ENCODE data around the gene TRIM49D2.
"Not testable (repeated sequence)": the region's sequence is repeated elsewhere in the genome, so short reads cannot be mapped to it uniquely, and the experiment has no call there.

The TRIM49D2 gene, protein sequence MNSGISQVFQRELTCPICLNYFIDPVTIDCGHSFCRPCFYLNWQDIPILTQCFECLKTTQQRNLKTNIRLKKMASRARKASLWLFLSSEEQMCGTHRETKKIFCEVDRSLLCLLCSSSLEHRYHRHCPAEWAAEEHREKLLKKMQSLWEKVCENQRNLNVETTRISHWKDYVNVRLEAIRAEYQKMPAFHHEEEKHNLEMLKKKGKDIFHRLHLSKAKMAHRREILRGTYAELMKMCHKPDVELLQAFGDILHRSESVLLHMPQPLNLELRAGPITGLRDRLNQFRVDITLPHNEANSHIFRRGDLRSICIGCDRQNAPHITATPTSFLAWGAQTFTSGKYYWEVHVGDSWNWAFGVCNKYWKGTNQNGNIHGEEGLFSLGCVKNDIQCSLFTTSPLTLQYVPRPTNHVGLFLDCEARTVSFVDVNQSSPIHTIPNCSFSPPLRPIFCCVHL

DNA sequence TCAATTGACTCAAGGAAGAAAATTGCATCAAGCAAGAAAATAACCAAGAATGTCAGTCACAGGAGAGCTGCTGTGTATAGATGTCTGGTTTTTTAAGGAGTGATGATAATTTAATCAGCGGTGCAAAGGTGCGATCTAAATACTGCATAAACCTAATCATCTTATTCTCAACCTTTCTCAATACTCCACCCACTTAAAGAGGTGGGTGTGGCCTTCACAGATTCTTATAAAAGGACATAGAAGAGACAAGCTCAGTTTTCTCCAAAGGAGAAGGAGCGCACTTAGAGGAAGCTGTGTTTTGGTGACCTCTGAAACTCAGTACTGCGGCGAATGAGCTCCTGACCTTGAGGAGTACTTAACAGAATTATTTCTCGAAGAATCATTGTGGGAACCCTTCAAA lies at the start of gene TRIM49D2:
TSS of gene TRIM49D2 (plus strand) at position 301 of the 400 bp plus-strand sequence. CDS start 2,698 bp downstream, outside the sequence.
- DNase-seq = not testable (repeated sequence)

DNA sequence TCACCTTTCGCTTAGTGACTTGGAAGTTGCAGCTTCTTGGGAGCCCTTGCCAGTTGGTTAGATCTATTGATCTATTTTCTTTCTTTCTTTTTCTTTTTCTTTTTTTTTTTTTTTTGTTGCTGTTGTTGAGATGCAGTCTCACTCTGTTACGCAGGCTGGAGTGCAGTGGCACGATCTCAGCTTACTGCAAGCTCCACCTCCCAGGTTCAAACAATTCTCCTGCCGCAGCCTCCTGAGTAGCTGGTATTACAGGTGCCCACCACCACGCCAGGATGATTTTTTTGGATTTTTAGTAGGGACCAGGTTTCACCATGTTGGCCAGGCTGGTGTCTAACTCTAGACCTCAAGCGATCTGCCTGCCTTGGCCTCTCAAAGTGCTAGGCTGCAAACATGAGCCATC lies 46.4 kb upstream of the TRIM49D2 start:
- DNase-seq = not testable (repeated sequence)

DNA sequence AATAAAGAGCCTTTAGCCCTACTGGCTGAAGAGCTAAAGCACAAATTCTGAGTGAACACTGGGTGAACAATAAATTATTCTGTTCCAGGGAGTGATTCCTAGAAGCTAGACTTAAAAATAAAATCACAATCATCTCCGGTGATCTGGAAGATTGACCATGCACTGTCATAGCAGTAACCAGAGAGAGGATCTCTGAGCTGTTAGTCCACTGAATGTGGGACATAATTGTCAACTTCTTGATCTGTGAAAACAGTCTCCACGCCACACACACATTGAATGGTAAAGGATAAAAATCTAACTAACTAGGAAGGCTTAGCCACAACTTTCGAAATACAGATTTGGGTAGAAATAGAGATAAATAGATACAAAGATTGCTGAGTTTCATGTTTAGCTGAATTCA lies 30.6 kb upstream of the TRIM49D2 start:
- DNase-seq = not testable (repeated sequence)

DNA sequence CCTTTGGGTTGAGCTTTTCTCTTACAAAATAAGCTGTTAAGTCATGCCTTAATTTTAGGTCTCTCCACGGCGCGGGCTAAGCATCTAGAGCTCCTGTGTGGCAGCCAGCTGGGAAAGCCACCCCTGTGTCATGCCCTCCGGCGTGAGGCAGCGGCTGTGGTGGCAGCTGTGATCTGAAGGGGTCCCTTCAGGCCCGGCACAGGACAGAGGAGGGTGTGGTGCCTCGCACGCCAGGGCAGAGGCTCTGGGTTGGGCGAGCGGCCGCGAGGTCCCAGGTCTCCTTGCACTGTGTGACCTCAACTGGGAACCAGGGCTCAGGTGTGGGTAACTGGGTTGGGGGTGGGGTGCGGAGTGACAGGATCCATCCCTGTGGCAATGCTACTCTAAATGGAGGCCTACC lies 23.1 kb upstream of the TRIM49D2 start:
- not testable (repeated sequence) for DNase-seq

DNA sequence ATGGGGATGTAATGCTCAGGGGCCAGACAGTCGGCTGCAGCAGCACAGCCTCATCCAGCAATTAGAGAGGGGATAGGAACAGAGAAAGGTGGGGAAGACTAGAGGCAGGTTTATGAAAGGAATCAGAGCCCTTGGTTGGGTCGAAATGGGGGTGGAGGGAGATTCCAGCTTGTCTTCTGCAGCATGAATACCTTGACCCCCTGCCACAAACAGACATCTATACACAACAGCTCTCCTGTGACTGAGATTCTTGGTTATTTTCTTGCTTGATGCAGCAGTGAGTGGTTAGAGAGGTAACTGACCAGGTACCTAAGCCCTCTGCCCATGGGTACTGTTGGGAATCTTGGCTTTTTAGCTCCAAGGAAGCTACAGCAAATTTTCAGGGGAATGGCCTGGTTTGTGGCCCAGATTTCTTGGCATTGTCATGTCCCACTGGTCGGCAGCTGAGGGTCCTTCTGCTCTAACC lies 1.6 kb upstream of the TRIM49D2 start, which contains the start of gene TRIM49D1:
TSS of gene TRIM49D1 (minus strand) at position 51 of the 466 bp plus-strand sequence. CDS start 4,535 bp downstream, outside the sequence.
- DNase-seq = no peak

DNA sequence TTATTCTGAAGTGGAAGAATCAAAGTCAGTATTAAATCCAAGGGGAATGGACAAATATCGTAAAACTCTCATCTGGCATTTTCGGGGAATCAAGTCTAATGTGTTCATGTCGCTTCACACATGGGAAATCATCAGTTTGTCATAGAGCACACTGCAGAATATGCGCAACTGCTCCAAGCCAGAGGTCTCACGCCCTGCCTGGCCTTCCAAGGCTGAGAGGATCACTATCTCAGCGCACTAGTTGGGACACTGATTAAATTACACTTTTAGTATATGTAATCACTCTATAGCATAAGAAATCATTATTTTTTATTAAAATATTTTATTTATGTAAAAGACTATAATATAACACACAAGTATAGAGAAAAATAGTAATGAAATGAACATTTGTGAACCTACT lies 37.0 kb downstream of the TRIM49D2 start:
- DNase-seq = not testable (repeated sequence)

DNA sequence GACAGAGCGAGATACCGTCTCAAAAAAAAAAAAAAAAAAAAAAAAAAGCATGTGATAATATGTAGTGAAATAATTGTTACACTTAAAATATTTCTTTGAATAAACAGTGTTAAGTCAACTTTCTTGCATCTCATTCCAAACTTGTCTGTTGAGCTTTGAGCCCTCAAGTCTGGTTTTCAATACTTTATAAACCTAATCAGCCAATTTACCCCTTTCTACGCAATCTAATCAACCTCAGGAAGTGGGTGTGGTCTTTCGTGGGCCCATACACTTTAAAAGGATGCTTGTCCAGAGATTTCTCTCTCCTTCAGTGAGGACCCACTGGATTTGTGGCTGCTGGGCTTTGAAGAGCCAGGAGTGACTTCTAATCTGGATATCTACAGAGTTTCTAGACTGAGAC lies 41.9 kb downstream of the TRIM49D2 start, which contains the start of gene TRIM64:
TSS of gene TRIM64 (plus strand) at position 301 of the 400 bp plus-strand sequence. CDS start 2,467 bp downstream, outside the sequence.
- DNase-seq = not testable (repeated sequence)

Data from inflammatory macrophage treated with lipopolysaccharide for 1 hour (primary cell).